ENCODE data around the gene TTBK2. TPM values are rescaled to one million over a fixed set of nuclear protein-coding genes. Genes with fewer than 3 reads are reported as not detected.

The TTBK2 gene
- total RNA-seq, 1 donor from 2014 or later, result 16.1 TPM

- Mint-ChIP-seq H3K4me1 (ENCODE audit: unreplicated experiment) (no peaks in the 10 kb centered on the region), H3K36me3 (no peaks in the 10 kb centered on the region), H3K27me3 (no peaks in the 10 kb centered on the region), H3K9me3 (no peaks in the 10 kb centered on the region), H3K4me3 (no peak overlapping the region), H3K27ac (no peak overlapping the region)
- DNase-seq (ENCODE audit: extremely low spot score, unreplicated experiment), result no peak
- TF ChIP-seq, protein P1, sequence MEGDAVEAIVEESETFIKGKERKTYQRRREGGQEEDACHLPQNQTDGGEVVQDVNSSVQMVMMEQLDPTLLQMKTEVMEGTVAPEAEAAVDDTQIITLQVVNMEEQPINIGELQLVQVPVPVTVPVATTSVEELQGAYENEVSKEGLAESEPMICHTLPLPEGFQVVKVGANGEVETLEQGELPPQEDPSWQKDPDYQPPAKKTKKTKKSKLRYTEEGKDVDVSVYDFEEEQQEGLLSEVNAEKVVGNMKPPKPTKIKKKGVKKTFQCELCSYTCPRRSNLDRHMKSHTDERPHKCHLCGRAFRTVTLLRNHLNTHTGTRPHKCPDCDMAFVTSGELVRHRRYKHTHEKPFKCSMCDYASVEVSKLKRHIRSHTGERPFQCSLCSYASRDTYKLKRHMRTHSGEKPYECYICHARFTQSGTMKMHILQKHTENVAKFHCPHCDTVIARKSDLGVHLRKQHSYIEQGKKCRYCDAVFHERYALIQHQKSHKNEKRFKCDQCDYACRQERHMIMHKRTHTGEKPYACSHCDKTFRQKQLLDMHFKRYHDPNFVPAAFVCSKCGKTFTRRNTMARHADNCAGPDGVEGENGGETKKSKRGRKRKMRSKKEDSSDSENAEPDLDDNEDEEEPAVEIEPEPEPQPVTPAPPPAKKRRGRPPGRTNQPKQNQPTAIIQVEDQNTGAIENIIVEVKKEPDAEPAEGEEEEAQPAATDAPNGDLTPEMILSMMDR (conservative IDR thresholded peaks at IDR 0.05), result no peak
Measured at GRCh38 chr15:42712584-42712983, 208.0 kb downstream of the TTBK2 start.

- Mint-ChIP-seq H3K27ac (no peak overlapping the region), H3K9me3 (no peaks in the 10 kb centered on the region), H3K4me3 (no peak overlapping the region), H3K4me1 (ENCODE audit: unreplicated experiment) (no peaks in the 10 kb centered on the region), H3K36me3 (no peaks in the 10 kb centered on the region), H3K27me3 (no peaks in the 10 kb centered on the region)
- TF ChIP-seq, protein P1 (conservative IDR thresholded peaks at IDR 0.05), result no peak
- DNase-seq (ENCODE audit: extremely low spot score, unreplicated experiment), result no peak
Measured at GRCh38 chr15:42711746-42712145, 208.8 kb downstream of the TTBK2 start.

- Mint-ChIP-seq H3K4me1 (ENCODE audit: unreplicated experiment) (no peaks in the 10 kb centered on the region), H3K4me3 (no peak overlapping the region), H3K9me3 (no peaks in the 10 kb centered on the region), H3K27me3 (no peaks in the 10 kb centered on the region), H3K27ac (no peak overlapping the region), H3K36me3 (no peaks in the 10 kb centered on the region)
- TF ChIP-seq, protein P1 (conservative IDR thresholded peaks at IDR 0.05), result no peak
- DNase-seq (ENCODE audit: extremely low spot score, unreplicated experiment), result no peak
Measured at GRCh38 chr15:42710662-42711061, 209.9 kb downstream of the TTBK2 start.

DNA sequence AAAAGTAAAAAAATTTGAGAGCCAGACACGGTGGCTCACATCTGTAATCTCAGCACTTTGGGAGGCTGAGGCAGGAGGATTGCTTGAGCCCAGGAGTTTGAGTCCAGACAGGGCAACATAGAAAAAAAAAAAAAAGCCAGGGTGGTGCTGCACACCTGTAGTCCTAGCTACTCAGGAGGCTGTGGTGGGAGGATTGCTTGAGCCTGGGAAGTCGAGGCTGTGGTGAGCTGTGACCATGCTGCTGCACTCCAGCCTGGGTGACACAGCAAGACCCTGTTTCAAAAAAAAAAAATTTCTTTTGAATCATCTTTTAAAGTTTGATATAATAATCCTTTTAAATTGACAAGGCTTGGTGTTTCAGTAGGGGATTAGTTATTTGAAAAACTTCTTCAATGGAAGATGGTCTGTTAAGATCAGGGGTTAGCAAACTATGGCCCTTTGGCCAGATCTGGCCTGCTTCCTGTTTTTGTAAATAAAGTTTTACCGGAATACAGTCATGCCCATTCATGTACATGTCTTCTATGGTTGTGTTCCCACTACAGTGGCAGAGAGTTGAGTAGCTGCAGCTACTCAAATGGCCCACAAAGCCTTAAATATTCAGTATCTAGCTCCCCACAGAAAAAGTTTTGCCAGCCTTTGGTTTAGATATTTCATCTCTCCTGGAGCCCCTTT is 212.6 kb downstream of the TTBK2 start:
- no peak for DNase-seq (ENCODE audit: extremely low spot score, unreplicated experiment)
- Mint-ChIP-seq H3K4me1 (ENCODE audit: unreplicated experiment) (no peaks in the 10 kb centered on the region), H3K4me3 (no peak overlapping the region), H3K36me3 (no peaks in the 10 kb centered on the region), H3K27ac (no peak overlapping the region), H3K9me3 (no peaks in the 10 kb centered on the region), H3K27me3 (no peaks in the 10 kb centered on the region)
- TF ChIP-seq, protein P1 (conservative IDR thresholded peaks at IDR 0.05), result no peak

DNA sequence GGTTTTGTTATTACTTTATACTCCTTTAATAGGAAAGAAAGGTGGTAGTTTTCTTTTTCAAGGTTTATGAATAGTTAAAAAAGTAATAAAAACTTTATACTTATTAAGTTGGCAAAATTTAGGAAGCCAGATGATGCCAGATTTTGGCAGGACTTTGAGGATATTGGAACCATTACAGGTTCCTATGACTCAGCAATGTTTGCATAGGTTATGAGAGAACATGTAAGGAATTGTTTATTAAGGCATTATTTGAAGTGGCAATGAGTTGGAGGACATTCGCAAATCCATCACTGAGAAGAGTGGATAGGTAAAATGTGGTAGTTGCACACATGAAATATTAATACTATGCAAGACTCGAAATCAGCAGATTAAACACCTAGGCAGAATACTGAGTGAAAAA is 213.5 kb downstream of the TTBK2 start:
- TF ChIP-seq, protein P1 (conservative IDR thresholded peaks at IDR 0.05), result no peak
- Mint-ChIP-seq H3K4me3 (no peak overlapping the region), H3K27me3 (no peaks in the 10 kb centered on the region), H3K9me3 (no peaks in the 10 kb centered on the region), H3K4me1 (ENCODE audit: unreplicated experiment) (no peaks in the 10 kb centered on the region), H3K36me3 (no peaks in the 10 kb centered on the region), H3K27ac (no peak overlapping the region)
- DNase-seq (ENCODE audit: extremely low spot score, unreplicated experiment), result no peak
